Spleen (tissue), 11 donors: ENCODE data around the gene RPL29. TPM values are rescaled to one million over a fixed set of nuclear protein-coding genes. Genes with fewer than 3 reads are reported as not detected.

Experiments used
- DNase-seq: peaks from one replicate; pipeline ENCODE4 v3.0.0-alpha.2; 2020
- H3K27ac ChIP-seq, 8 donors: fragments of 200-600 bp; sonication (generic) in 7 of 8; 1 replicate in 4 of 8; 2 replicates in 4 of 8; pipeline versions ENCODE4 v1.5.0 to v1.8.0; 2016 to 2021; ENCODE audit warnings: inconsistent platforms in 4 of 8, mild to moderate bottlenecking in 4 of 8, moderate library complexity in 1 of 8
- H3K27me3 ChIP-seq, 7 donors: fragments of 200-600 bp; sonication (generic) in 6 of 7; replicated peaks in 1 of 7; 1 replicate in 4 of 7; 2 replicates in 3 of 7; pipeline versions ENCODE4 v1.5.0 to v1.8.0; 2016 to 2021; ENCODE audit warnings: inconsistent platforms in 3 of 7, mild to moderate bottlenecking in 1 of 7
- H3K36me3 ChIP-seq, 6 donors: fragments of 200-600 bp; sonication (generic) in 5 of 6; 1 replicate in 4 of 6; 2 replicates in 2 of 6; pipeline versions ENCODE4 v1.5.0 to v1.8.0; 2016 to 2021; ENCODE audit warnings: inconsistent platforms in 2 of 6
- H3K4me1 ChIP-seq, 6 donors: fragments of 200-600 bp; sonication (generic) in 5 of 6; 1 replicate in 3 of 6; 2 replicates in 3 of 6; pipeline versions ENCODE4 v1.5.0 to v1.8.0; 2016 to 2021; ENCODE audit warnings: inconsistent platforms in 3 of 6
- H3K4me3 ChIP-seq, 8 donors: fragments of 200-600 bp; sonication (generic) in 7 of 8; 1 replicate in 4 of 8; 2 replicates in 4 of 8; pipeline versions ENCODE4 v1.5.0 to v1.8.0; 2016 to 2021; ENCODE audit warnings: inconsistent platforms in 4 of 8, mild to moderate bottlenecking in 4 of 8, moderate library complexity in 2 of 8
- H3K9me3 ChIP-seq, 8 donors: fragments of 200-600 bp; sonication (generic) in 7 of 8; 1 replicate in 4 of 8; 2 replicates in 4 of 8; pipeline versions ENCODE4 v1.5.0 to v1.8.0; 2016 to 2021; ENCODE audit warnings: inconsistent platforms in 4 of 8
- CTCF ChIP-seq, 11 experiments: fragments of 200-600 bp in 7 of 11; fragments of 450-650 bp in 4 of 11; sonication (generic) in 4 of 11; IDR thresholded peaks in 8 of 11; conservative IDR thresholded peaks in 3 of 11; 1 replicate in 7 of 11; 2 replicates in 4 of 11; pipeline versions ENCODE4 v1.4.0 to v1.8.0; 2016 to 2021; ENCODE audit warnings: antibody characterized with exemption in 11 of 11, inconsistent platforms in 4 of 11, mild to moderate bottlenecking in 1 of 11
- POLR2A ChIP-seq, 3 donors: fragments of 450-650 bp; IDR thresholded peaks; one replicate each; pipeline ENCODE4 v1.5.1; 2017; ENCODE audit warnings: antibody characterized with exemption in 3 of 3, mild to moderate bottlenecking in 1 of 3
- POLR2AphosphoS5 ChIP-seq, 3 donors: sonication (generic); formaldehyde crosslinking; IDR thresholded peaks; one replicate each; pipeline ENCODE4 v1.5.1; 2017; ENCODE audit warnings: antibody characterized with exemption in 3 of 3
- WGBS, 5 donors: extraction: QIAGEN DNeasy Blood & Tissue Kit in 3 of 5; methylation state at CpG; one replicate each; pipeline versions ENCODE4 v1.1.5 to v1.1.7; 2013 to 2018; 5-methylcytosine and 5-hydroxymethylcytosine counted together
- intact Hi-C: fragments of 100-400 bp; cut with DNase I; formaldehyde crosslinking; loops from one replicate; pipeline ENCODE4 v1.15.0; 2023; ENCODE audit warnings: low total_unique reads
- polyA plus RNA-seq, 3 donors: library from polyadenylated mRNA; stranded (reverse); fragments of 200-250 nt; gene quantifications; one replicate each; pipeline ENCODE4 v1.2.1, GENCODE V29; 2013
- total RNA-seq, 7 donors: library from RNA; depleted of rRNA in 3 of 7; stranded (reverse); fragments of >200 nt in 3 of 7; fragmentation: NEBNext Ultra II Directional in 4 of 7; extraction: Animal tissue kit (Norgen Biotek cat#: 25700) in 4 of 7; gene quantifications; one replicate each; pipeline versions ENCODE4 v1.1.0 to v1.2.1, GENCODE V29; 2016 to 2021
- donor health status: healthy with polysubstance abuse.
- donor health status: DM: no; HTN: no; CAD: no; lungs with moderate emphysema.
- donor health status: DM: no; HTN: no; CAD: no.
- donor health status: Bipolar disorder and iron deficiency.
- donor health status: healthy.
- donor health status: DM: no; HTN: no; CAD: no.
- donor health status: DM: yes; HTN: yes; CAD: no.

Gene RPL29
- total and polyA plus RNA-seq, 10 donors, result 684 to 4,302 (median 1,095) TPM

GRCh38 chr3:51958603-51959521 is 36.8 kb downstream of the RPL29 start:
- 94 to 96% (median 95%) methylated on average over 16 to 20 of the region's 20 CpGs for WGBS, 5 donors
- Histone ChIP-seq H3K36me3 (peaks cover 0 to 34% (median 0%) of the 10 kb centered on the region in 6 donors), H3K9me3 (no peaks in the 10 kb centered on the region), H3K4me3 (no peak overlapping the region), H3K4me1 (peaks cover 6 to 59% (median 27%) of the 10 kb centered on the region in 6 donors), H3K27me3 (peaks cover 0 to 43% (median 15%) of the 10 kb centered on the region in 7 donors), H3K27ac (no peak overlapping the region)
- no peak for TF ChIP-seq CTCF (IDR thresholded peaks at IDR 0.05 in 8 of 11, conservative IDR thresholded peaks at IDR 0.05 in 3 of 11)
- TF ChIP-seq POLR2AphosphoS5 (IDR thresholded peaks at IDR 0.05), result no peak
- TF ChIP-seq POLR2A (IDR thresholded peaks at IDR 0.05), result no peak
- DNase-seq, result no peak
- intact Hi-C loops, result no loop called here

- Histone ChIP-seq H3K9me3 (no peaks in the 10 kb centered on the region), H3K4me3 (no peak overlapping the region), H3K27ac (no peak overlapping the region), H3K27me3 (peaks cover 0 to 46% (median 15%) of the 10 kb centered on the region in 7 donors), H3K36me3 (peaks cover 0 to 34% (median 0%) of the 10 kb centered on the region in 6 donors), H3K4me1 (peaks cover 6 to 58% (median 29%) of the 10 kb centered on the region in 6 donors)
- no peak for TF ChIP-seq POLR2A (IDR thresholded peaks at IDR 0.05)
- no peak for TF ChIP-seq CTCF (IDR thresholded peaks at IDR 0.05 in 8 of 11, conservative IDR thresholded peaks at IDR 0.05 in 3 of 11)
- TF ChIP-seq POLR2AphosphoS5 (IDR thresholded peaks at IDR 0.05), result no peak
- 90 to 96% (median 94%) methylated on average over 9 to 15 of the region's 15 CpGs for WGBS, 5 donors
- DNase-seq, result no peak
- intact Hi-C loops, result no loop called here
Observed at GRCh38 chr3:51957520-51958205, 38.0 kb downstream of the RPL29 start.

GRCh38 chr3:51955893-51956770 is 39.6 kb downstream of the RPL29 start:
- H3K27ac ChIP-seq, result peak overlapping the region in 6 of 8 donors; percentile 54 to 79 (median 70)
- H3K36me3 ChIP-seq, result peaks cover 0 to 34% (median 0%) of the 10 kb centered on the region in 6 donors
- TF ChIP-seq POLR2A (IDR thresholded peaks at IDR 0.05) (no peak), CTCF (IDR thresholded peaks at IDR 0.05 in 8 of 11, conservative IDR thresholded peaks at IDR 0.05 in 3 of 11) (peak in 8 of 11 experiments; percentile 26 to 55 (median 44)), POLR2AphosphoS5 (IDR thresholded peaks at IDR 0.05) (peak; percentile 23 to 66 (median 56))
- peak overlapping the region; percentile 25 to 68 (median 38) for H3K4me3 ChIP-seq
- H3K27me3 ChIP-seq, result peaks cover 0 to 46% (median 15%) of the 10 kb centered on the region in 7 donors
- H3K4me1 ChIP-seq, result peaks cover 6 to 43% (median 22%) of the 10 kb centered on the region in 6 donors
- intact Hi-C loops, result no loop called here
- no peaks in the 10 kb centered on the region for H3K9me3 ChIP-seq
- DNase-seq, result no peak
- WGBS, 5 donors, result 3 to 7% (median 5%) methylated on average over 23 to 97 of the region's 97 CpGs
